GM12891 (cell line): ENCODE measurements around the gene LYPD6B.

Experiments used
- POLR2A ChIP-seq: IDR thresholded peaks from 2 replicates; pipeline ENCODE4 v1.6.1; 2011; ENCODE audit warnings: low read depth, low read length, control low read depth
- POLR2AphosphoS5 ChIP-seq: IDR thresholded peaks from 2 replicates; pipeline ENCODE4 v1.6.1; 2011; ENCODE audit warnings: low read depth, low read length, control low read depth
- POU2F2 ChIP-seq: IDR thresholded peaks from 2 replicates; pipeline ENCODE4 v1.6.1; 2011; ENCODE audit warnings: low read depth, mild to moderate bottlenecking, control low read depth, low read length, moderate library complexity
- TAF1 ChIP-seq: IDR thresholded peaks from 2 replicates; pipeline ENCODE4 v1.6.1; 2011; ENCODE audit warnings: low read depth, low read length, control low read depth

DNA sequence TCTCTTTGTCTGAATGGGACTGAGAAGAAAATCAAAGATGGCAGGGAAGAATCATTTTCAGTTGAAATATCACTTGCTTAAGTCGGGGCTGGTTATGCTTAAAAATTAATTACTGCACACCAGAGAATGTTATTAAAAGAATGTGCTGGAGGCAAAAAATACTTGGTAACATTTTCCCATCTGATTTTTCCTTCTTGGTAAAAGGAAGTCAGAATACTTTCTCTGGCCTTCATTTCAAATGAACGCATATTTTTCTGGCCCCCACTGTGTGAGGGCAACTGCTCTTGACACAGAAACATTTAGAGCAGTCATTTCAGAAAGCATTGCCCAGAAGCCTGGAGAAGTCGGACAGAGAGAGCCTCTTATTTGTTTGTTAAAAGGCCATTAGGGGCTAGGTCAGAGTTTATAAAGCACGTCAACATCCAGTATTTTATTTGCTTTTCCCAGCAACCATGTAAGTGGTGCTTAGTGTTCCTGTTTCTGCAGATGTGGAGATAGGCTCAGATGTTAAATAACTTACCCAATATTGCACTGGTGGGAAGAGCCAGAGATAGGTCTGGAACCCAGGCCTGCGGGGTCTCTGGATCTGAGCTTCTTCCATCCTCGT is 32.9 kb upstream of the LYPD6B start:
- TF ChIP-seq POLR2A = no peak
- no peak for TF ChIP-seq POLR2AphosphoS5
- TF ChIP-seq POU2F2 = no peak
- TF ChIP-seq TAF1 = no peak
